Epidermal melanocyte (primary cell): ENCODE data around the gene BST2.

ENCODE experiments used
- DNase-seq: peaks from one replicate; pipeline ENCODE4 v3.0.0; 2011; ENCODE audit warnings: low spot score; ENCODE audit not compliant: insufficient read length

The BST2 gene

GRCh38 chr19:17419621-17420474 lies 14.4 kb upstream of the BST2 start, which contains the start of gene MVB12A:
MVB12A (plus strand) TSS chr19:17420047; CDS start chr19:17420136, 89 bp downstream.
- DNase-seq: peak; percentile 95

DNA sequence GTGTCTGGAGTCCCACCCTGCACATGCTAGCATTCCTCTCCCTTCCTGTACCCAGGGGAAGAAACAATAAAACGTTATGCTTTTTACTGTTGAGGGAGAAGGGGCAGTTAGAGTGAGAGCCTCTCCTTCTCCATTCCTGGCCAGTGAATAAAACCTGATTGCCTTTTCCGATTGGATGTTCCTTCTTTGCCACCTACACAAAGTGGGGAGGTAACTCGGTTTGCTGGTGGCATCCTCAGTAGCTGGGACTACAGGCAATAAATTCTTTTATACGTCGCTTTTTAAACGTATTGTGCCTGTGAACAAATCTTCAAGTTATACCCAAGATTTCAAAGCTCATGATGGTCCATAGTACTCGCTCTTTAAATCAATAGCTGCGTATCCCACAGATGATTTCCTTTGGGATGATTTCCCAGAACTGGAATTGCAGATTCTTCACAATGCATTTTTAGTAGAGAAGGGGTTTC lies 13.8 kb upstream of the BST2 start:
- no peak for DNase-seq

DNA sequence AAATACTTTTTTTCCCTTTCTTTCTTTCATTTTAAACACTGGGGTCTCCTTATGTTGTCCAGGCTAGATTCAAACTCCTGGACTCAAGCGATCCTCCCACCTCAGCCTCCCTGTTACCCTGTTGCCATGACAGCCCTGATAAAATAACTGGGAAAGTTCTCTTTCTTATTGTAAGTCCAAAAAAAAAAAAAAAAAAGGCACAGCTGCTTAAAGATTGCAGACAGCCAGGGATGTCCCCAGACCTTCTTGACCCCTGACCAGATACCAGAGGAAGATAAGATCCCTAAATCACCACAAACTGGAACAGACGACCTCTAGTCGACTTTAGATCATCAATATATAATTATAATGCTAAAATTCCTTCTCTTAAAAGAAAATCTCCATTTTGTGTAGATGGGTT lies 13.3 kb upstream of the BST2 start:
- DNase-seq: no peak

DNA sequence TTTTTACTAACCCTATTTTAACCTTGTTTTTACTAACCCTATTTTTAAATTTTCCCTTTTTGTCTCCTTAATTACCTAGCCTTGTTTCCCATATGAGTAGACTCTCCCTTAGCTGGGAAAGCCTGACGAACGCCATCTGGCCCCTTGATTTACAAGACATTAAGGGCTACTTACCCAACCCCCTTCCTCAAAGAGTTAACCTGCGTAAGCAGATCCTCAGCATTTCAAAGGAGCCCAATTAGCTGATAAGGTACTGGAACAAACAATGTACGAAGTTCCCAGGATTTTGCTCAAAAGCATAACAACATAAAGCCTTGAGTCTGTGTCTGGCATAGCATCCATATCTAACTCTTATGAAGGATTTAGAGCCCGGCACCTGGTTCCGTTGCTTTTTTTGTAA lies 9.7 kb upstream of the BST2 start:
- no peak for DNase-seq

GRCh38 chr19:17414097-17414496 lies 8.7 kb upstream of the BST2 start:
- DNase-seq: no peak

DNA sequence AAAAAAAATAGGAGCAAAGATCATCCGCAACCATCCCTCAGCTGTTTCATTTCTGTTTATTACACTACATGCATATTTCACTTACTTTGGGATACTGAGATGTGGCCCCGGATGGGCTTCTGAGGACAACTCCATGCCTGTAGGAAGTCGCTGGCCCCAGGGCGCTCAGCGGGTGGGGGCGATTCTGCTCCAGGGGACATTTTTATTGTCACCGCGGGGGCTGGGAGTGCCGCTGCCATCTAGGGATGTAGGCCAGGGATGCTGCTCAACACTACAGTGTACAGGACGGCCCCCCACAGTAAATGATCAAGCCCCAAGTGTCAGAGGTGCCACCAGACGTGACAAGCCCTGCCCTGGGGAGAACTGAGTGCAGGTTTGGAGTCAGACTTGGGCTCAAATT lies 6.4 kb upstream of the BST2 start:
- DNase-seq: no peak

GRCh38 chr19:17409990-17410389 lies 4.6 kb upstream of the BST2 start:
- no peak for DNase-seq

DNA sequence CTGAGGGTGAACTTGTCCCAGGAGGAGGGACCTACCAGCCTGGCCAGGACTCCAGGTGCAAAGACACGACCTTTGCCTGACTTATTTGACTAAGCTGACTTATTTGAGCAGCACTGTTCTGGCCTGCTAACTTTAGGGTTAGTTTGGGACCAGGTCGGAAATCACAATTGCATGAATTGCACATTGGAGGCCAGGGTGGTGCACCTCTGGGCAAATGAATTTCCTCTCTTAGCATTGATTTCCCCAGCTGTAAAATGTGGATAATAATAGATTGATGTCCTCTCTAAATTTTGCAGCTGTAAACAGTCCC lies 1.4 kb upstream of the BST2 start:
- no peak for DNase-seq

DNA sequence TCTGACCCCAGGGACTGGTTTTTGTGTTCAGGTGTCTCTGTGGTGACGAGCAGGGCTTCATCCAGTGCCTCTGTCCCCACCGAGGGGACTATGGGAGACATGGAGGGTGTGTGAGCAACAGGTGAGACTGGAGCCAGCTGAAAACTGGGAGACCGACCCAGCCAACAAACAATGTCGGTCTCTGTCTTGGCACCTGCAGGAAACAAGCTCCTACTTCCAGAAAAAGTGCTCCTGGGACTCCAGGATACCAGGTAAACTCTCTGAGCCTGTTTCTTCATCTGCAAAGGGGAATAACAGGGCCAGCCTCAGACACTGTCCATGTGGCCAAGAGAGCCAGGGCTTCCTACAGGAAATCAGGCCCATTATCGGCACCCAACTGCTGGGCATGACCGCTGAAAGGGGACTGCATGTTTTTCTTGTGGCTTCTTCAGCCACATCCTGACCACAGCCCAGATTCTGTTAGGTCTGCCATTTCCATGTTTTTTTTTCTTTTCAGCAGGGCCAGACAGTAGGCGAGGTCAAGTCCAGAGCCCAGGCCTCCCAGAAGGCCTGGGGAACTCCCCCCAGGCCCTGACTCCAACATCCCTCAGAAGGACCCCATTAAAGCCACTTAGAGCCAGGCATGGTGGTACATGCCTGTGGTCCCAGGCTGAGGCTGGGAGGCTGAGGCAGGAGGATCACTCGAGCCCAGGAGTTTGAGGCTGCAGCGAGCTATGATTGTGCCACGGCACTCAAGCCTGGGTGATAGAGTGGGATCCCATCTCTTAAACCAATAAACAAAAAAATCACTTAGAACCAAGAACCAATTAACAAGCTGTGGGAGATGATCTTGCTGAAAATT lies 836 bp upstream of the BST2 start:
- no peak for DNase-seq

DNA sequence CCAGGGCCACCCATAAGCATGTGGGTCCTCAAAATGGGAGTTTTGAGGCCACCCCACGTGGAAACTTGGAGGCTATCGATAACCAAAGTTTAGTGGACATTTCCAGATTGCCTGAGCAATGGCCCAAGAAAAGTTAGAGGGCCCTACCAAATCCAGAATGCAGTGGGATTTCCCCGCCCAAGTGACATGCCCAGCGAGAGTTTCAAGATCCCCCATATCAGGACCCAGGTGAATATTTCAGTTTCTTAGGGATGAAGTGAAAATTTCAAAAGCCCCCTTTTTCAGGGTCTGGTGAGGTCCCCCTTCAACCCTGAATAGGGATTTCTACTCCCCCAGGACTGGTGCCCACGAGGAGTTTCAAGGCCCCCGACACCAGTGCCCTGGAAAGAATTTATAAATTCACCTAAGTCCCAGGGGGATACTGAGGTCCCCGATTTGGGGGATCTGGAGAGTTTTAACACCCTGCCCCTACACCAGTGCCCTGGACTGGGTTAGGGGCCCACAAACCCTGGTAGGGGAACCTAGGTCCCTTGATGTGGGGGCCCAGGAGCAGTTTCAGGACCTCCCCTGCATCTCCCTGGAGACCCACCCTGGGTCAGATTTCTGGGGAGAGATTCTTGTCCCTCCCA lies 695 bp downstream of the BST2 start:
- DNase-seq: no peak

GRCh38 chr19:17404015-17404414 lies 1.4 kb downstream of the BST2 start:
- no peak for DNase-seq

GRCh38 chr19:17402982-17403855 lies 2.2 kb downstream of the BST2 start:
- DNase-seq: no peak

GRCh38 chr19:17401628-17402027 lies 3.8 kb downstream of the BST2 start:
- no peak for DNase-seq

DNA sequence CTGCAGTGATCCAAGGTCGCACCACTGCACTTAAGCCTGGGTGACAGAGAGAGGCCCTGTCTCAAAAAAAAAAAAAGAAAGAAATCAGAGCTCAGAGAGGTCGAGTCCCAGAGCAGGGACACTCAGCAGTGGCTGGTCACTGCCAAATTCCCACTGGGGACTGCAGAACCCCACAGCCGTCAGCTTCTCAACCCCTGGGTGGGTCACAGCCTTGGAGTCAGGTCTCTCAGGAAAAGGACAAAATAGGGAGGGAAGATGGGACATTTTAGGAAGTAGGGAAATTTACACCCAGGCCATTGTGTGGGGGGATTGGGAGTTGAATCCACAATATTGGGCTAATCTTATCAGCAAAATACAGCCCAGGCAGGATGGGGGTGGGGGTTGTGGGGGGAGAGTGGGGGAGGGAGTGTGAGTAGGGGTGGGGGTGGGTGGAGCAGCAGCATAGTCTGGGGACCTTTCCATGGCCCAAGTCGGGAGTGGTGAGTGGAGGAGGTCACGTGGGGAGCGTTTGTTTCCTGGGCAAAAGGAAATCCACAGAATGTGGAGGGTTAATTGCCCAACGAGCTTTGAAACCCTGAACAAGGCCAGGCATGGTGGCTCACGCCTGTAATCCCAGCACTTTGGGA lies 6.4 kb downstream of the BST2 start:
- DNase-seq: no peak

DNA sequence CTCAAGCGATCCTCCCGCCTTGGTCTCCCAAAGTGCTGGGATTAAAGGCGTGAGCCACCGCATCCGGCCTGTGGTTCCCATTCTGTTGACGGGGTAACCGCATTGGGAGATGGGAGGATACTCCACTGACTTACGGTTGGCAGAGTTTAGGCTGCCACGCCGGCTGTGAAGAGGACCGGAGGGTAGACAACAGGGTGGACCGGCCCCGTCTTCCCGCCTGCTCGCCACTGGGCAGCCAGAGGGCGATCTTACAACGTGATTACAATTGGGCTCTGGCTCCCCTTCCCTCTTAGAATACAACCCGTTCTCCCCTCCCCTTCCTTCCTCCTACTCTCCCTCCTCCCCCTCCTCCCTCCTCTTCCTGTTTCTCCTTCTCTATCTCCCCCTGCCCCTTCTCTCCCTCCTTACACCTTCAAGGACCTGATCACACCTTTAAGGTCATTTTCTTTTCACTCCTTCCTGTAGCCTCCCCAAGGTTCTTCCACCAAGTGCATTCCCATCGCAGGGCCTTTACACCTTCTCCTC lies 10.5 kb downstream of the BST2 start:
- DNase-seq: no peak

DNA sequence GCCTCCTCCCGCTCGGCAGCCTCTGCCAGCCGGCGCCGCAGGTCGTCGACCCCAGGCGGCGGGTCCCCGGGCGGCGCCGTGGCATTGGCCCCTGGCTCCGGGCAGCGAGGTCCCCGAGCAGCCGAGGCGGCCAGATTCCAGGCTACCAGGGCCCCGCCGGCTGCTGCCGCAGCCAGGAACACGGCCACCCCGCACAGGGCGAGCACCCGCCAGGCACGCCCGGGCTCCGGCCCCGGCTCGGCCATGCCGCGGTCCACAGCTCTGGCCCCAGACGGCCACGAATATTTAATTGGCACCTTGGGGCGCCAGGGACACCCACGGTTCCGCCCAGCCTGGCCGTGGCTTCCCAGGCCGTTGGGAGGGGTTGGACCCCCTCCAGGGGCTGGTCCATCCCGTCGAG lies 11.5 kb downstream of the BST2 start, which contains the start of gene CCDC194:
Gene CCDC194, minus strand, starts transcription at position 283 of the 400 bp plus-strand sequence. Its CDS starts 38 bp downstream, at position 245.
- no peak for DNase-seq

DNA sequence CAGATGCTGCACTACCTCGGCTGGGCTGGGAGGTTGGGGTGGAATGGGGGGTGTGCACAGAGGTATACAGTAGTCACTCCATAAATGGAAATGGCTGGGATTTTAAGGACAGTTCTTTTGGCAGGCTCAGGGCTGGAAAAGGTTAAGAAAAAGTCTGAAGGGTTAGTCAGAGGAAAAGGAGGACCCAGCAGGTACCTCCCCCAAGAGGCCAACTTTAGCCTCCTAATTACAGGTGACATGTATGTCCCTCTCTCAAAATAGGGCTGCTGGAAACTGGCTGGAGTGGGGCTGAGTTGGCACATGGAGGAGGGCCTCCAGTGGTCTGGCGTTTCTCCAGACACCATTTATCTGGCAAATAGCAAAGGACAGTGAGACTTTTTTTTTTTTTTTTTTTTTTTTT lies 12.4 kb downstream of the BST2 start:
- no peak for DNase-seq

- no peak for DNase-seq
These were observed 13.9 kb downstream of the BST2 start for GRCh38 chr19:17391371-17392151.

DNA sequence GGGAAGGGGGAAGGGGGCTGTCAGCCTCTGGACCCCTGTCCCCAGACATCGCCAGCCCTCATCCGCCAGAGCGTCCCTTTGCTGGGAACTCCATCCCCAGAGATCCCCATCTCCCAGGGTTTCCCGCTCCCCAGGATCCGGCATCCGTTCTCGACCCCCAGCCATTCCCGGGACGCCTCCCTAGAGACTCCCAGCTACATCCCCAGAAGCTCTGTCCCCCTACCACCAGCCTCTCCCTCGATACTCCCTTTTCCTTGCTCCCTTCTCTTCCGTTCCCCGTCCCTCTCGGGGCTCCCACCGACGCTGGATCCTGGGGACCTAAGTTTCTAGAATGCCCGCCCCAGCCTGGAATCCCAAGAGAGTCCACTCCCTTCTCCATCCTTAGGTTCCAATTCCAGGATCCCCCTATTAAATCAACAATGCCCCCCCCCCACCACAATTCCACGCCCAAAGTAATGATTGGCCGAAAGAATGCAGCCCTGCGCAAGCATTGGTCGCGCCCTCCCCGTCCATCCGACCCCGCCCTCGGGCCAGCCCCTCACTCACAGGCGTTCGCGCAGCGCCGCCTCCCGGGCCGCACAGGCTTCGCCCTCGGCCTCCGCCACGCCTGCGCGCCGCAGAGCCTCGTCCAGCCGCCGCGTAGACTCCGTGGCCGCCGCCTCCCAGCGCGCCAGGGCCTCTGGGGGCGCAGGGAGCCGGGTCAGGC lies 14.6 kb downstream of the BST2 start:
- DNase-seq: peak; percentile 97
